Vagina (tissue), 2 donors: ENCODE results near the gene CREB5. TPM values are rescaled to one million over a fixed set of nuclear protein-coding genes. Genes with fewer than 3 reads are reported as not detected.
"Not testable (repeated sequence)": the region's sequence is repeated elsewhere in the genome, so short reads cannot be mapped to it uniquely, and the experiment has no call there.

Experiments
- DNase-seq, 2 donors: peaks; one replicate each; pipeline ENCODE4 v3.0.0-alpha.2; 2017; ENCODE audit errors: extremely low spot score in 2 of 2
- H3K27ac ChIP-seq: fragments of 200-600 bp; sonication (generic); one replicate; pipeline ENCODE4 v1.5.1; 2019
- H3K27me3 ChIP-seq: fragments of 200-600 bp; sonication (generic); one replicate; pipeline ENCODE4 v1.5.1; 2019
- H3K36me3 ChIP-seq, 2 donors: fragments of 200-600 bp; sonication (generic); one replicate each; pipeline ENCODE4 v1.5.1; 2017 to 2019
- H3K4me1 ChIP-seq: fragments of 200-600 bp; sonication (generic); one replicate; pipeline ENCODE4 v1.5.1; 2019
- H3K4me3 ChIP-seq, 2 donors: fragments of 200-600 bp; sonication (generic); 1 replicate in 1 of 2; 2 replicates in 1 of 2; pipeline ENCODE4 v1.5.1; 2016 to 2019
- H3K9me3 ChIP-seq: fragments of 200-600 bp; sonication (generic); one replicate; pipeline ENCODE4 v1.5.1; 2019
- CTCF ChIP-seq, 3 experiments: fragments of 450-650 bp in 2 of 3; fragments of 200-600 bp in 1 of 3; sonication (generic) in 1 of 3; IDR thresholded peaks; one replicate each; pipeline ENCODE4 v1.5.1; 2017 to 2019; ENCODE audit warnings: antibody characterized with exemption in 3 of 3, mild to moderate bottlenecking in 2 of 3, moderate library complexity in 2 of 3
- POLR2A ChIP-seq, 2 donors: fragments of 450-650 bp; IDR thresholded peaks; one replicate each; pipeline ENCODE4 v1.6.1; 2017; ENCODE audit warnings: antibody characterized with exemption in 2 of 2, mild to moderate bottlenecking in 2 of 2, moderate library complexity in 2 of 2
- POLR2AphosphoS5 ChIP-seq, 2 donors: sonication (generic); formaldehyde crosslinking; IDR thresholded peaks; one replicate each; pipeline ENCODE4 v1.9.0; 2017; ENCODE audit warnings: antibody characterized with exemption in 2 of 2, mild to moderate bottlenecking in 2 of 2, low read depth in 1 of 2; ENCODE audit not compliant: insufficient read depth in 1 of 2
- intact Hi-C: fragments of 100-400 bp; cut with DNase I; formaldehyde crosslinking; loops from one replicate; pipeline ENCODE4 v1.15.1; 2023
- total RNA-seq: library from RNA; depleted of rRNA; stranded (reverse); fragments of >200 nt; gene quantifications from one replicate; pipeline ENCODE4 v1.2.3, GENCODE V29; 2016

The CREB5 gene
- total RNA-seq, 1 donor from 2014 or later: 23.1 TPM

- Histone ChIP-seq H3K9me3 (no peaks in the 10 kb centered on the region), H3K27ac (no peak overlapping the region), H3K4me3 (no peak overlapping the region), H3K36me3 (no peaks in the 10 kb centered on the region), H3K27me3 (no peaks in the 10 kb centered on the region), H3K4me1 (no peaks in the 10 kb centered on the region)
- DNase-seq: no peak
- intact Hi-C loops: no loop called here
- TF ChIP-seq POLR2A (IDR thresholded peaks at IDR 0.05) (no peak), POLR2AphosphoS5 (IDR thresholded peaks at IDR 0.05; ENCODE audit: insufficient read depth in 1 of 2, low read depth in 1 of 2) (no peak), CTCF (IDR thresholded peaks at IDR 0.05) (no peak)
These were observed 137.7 kb downstream of the CREB5 start for GRCh38 chr7:28549998-28550397.

- no peaks in the 10 kb centered on the region for H3K4me1 ChIP-seq
- intact Hi-C loops: no loop called here
- no peak for DNase-seq
- no peak overlapping the region for H3K4me3 ChIP-seq
- no peaks in the 10 kb centered on the region for H3K27me3 ChIP-seq
- no peaks in the 10 kb centered on the region for H3K36me3 ChIP-seq
- H3K27ac ChIP-seq: no peak overlapping the region
- H3K9me3 ChIP-seq: no peaks in the 10 kb centered on the region
- TF ChIP-seq CTCF (IDR thresholded peaks at IDR 0.05): no peak
- no peak for TF ChIP-seq POLR2AphosphoS5 (IDR thresholded peaks at IDR 0.05; ENCODE audit: insufficient read depth in 1 of 2, low read depth in 1 of 2)
- TF ChIP-seq POLR2A (IDR thresholded peaks at IDR 0.05): no peak
These were observed 138.4 kb downstream of the CREB5 start for GRCh38 chr7:28550580-28551186.

- intact Hi-C loops: no loop called here
- H3K4me1 ChIP-seq: no peaks in the 10 kb centered on the region
- TF ChIP-seq POLR2AphosphoS5 (IDR thresholded peaks at IDR 0.05; ENCODE audit: insufficient read depth in 1 of 2, low read depth in 1 of 2) (no peak), CTCF (IDR thresholded peaks at IDR 0.05) (no peak), POLR2A (IDR thresholded peaks at IDR 0.05) (no peak)
- DNase-seq: no peak
- H3K4me3 ChIP-seq: no peak overlapping the region
- no peaks in the 10 kb centered on the region for H3K27me3 ChIP-seq
- no peaks in the 10 kb centered on the region for H3K9me3 ChIP-seq
- no peaks in the 10 kb centered on the region for H3K36me3 ChIP-seq
- H3K27ac ChIP-seq: no peak overlapping the region
These were observed 139.0 kb downstream of the CREB5 start for GRCh38 chr7:28551331-28551730.

GRCh38 chr7:28551766-28552165, 139.4 kb downstream of the CREB5 start:
- DNase-seq, H3K4me3 ChIP-seq, H3K9me3 ChIP-seq, H3K27me3 ChIP-seq, H3K27ac ChIP-seq, H3K36me3 ChIP-seq, intact Hi-C loops, H3K4me1 ChIP-seq: not testable (repeated sequence)

GRCh38 chr7:28554802-28555471, 142.6 kb downstream of the CREB5 start:
- no peaks in the 10 kb centered on the region for H3K9me3 ChIP-seq
- H3K27me3 ChIP-seq: no peaks in the 10 kb centered on the region
- H3K4me3 ChIP-seq: no peak overlapping the region
- no peak for DNase-seq
- intact Hi-C loops: no loop called here
- no peak overlapping the region for H3K27ac ChIP-seq
- no peaks in the 10 kb centered on the region for H3K4me1 ChIP-seq
- TF ChIP-seq POLR2AphosphoS5 (IDR thresholded peaks at IDR 0.05; ENCODE audit: insufficient read depth in 1 of 2, low read depth in 1 of 2): no peak
- TF ChIP-seq CTCF (IDR thresholded peaks at IDR 0.05): no peak
- TF ChIP-seq POLR2A (IDR thresholded peaks at IDR 0.05): no peak
- no peaks in the 10 kb centered on the region for H3K36me3 ChIP-seq
